ENCODE results near the gene HOMER3. TPM values are rescaled to one million over a fixed set of nuclear protein-coding genes. Genes with fewer than 3 reads are reported as not detected.

The HOMER3 gene
- polyA plus RNA-seq, 1 donor from 2014 or later, result 83.6 TPM

DNA sequence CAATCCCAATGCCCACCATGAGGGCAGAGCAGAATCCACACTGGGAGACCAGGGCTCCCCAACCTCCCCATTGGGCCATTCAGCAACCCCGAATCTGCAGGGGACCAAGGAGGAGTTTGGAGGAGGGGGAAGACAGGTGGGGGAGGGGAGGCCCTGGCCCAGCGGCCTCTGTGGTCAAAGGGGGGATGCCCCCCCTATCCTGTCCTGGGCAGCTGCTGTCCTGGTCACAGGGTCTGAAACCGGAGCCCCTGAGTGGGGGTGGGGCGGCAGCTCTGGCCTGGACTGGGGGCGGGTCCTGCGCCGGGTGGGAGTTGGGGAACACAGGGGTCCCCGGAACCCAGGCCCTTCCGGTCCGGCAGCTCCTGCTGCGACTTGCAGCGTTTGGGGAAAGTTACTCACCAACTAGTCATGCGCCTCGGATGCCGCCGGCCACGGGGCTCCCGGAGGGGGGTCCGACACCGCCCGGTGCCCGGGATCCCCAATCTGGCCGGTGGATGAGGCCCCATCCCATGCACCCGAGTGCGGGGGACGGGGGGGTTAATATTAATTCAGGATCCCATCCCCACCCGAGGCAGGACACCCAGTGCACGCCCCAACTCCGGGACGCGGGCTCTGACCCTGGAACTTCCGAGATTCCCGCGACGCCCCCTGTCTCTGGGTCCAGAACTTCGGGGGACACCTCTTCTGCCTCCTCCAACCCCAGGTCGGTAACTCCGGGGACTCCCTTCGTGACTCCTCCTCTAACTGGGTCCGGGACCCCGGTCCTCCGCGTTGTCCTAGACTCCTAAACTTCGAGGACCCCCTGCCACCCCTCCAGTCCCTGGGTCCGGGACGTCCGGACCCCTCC is 872 bp downstream of the HOMER3 start (continued):
- TF ChIP-seq SMC3 (conservative IDR thresholded peaks at IDR 0.05; ENCODE audit: poor library complexity) (no peak), POLR2AphosphoS5 (IDR thresholded peaks at IDR 0.05) (no peak), RAD21 (conservative IDR thresholded peaks at IDR 0.05) (no peak)

DNA sequence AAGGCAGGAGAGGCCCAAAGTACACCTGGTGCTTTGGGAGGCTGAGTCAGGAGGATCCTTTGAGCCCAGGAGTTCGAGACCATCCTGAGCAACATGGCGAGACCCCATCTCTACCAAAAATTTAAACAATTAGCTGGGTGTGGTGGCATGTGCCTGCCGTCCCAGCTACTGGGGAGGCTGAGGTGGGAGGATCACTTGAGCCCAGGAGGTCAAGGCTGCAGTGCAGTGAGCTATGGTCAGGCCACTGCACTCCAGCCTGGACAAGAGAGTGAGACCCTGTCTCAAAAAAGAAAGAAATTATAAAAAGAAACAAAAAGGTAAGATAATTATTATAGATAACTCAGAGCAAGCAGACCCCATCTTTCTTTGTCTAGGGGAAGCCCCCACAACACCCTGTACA is 1.9 kb downstream of the HOMER3 start:
- Histone ChIP-seq H3K9ac (ENCODE audit: low read length) (no peak overlapping the region), H3K9me2 (ENCODE audit: insufficient read depth, low read length) (no peaks in the 10 kb centered on the region)

DNA sequence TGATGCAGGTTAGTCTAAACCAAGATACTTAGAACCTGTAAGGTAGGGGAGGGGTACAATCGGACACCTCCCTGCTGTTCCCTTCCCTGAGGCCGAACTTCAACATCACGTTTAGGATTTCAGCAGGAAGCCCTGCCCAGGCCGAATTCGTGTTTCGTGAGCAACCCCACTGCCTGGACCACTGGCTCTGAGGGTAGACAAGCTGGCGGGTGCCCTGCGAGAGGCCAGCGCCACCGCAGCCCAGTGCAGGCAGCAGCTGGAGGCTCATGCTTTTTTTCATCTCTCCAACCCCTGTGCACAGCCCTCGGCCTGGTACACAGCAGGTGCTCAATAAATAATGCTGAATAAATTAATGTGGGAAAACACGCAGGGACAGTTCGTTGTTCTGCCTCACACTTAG is 7.7 kb downstream of the HOMER3 start:
- H3K9me3 ChIP-seq (ENCODE audit: low read length), result no peaks in the 10 kb centered on the region
- H3K4me2 ChIP-seq (ENCODE audit: low read length), result no peak overlapping the region
- no peaks in the 10 kb centered on the region for H3F3A ChIP-seq (ENCODE audit: insufficient read depth, low read length, poor library complexity, severe bottlenecking)
- H2AFZ ChIP-seq (ENCODE audit: low read depth, low read length), result no peak overlapping the region
- no peaks in the 10 kb centered on the region for H3K36me3 ChIP-seq (ENCODE audit: insufficient read depth, low read length)
- no peaks in the 10 kb centered on the region for H3K27me3 ChIP-seq (ENCODE audit: insufficient read depth, low read depth, low read length)
- no peak overlapping the region for H3K9ac ChIP-seq (ENCODE audit: low read length)
- no peaks in the 10 kb centered on the region for H3K79me2 ChIP-seq (replicated peaks; ENCODE audit: insufficient read depth, low read length)
- no peak overlapping the region for H3K27ac ChIP-seq (ENCODE audit: low read length)
- H3K4me3 ChIP-seq (ENCODE audit: low read length), result no peak overlapping the region
- no peaks in the 10 kb centered on the region for H4K20me1 ChIP-seq (ENCODE audit: insufficient read depth)
- no peaks in the 10 kb centered on the region for H3K9me2 ChIP-seq (ENCODE audit: insufficient read depth, low read length)
- TF ChIP-seq, protein P1, sequence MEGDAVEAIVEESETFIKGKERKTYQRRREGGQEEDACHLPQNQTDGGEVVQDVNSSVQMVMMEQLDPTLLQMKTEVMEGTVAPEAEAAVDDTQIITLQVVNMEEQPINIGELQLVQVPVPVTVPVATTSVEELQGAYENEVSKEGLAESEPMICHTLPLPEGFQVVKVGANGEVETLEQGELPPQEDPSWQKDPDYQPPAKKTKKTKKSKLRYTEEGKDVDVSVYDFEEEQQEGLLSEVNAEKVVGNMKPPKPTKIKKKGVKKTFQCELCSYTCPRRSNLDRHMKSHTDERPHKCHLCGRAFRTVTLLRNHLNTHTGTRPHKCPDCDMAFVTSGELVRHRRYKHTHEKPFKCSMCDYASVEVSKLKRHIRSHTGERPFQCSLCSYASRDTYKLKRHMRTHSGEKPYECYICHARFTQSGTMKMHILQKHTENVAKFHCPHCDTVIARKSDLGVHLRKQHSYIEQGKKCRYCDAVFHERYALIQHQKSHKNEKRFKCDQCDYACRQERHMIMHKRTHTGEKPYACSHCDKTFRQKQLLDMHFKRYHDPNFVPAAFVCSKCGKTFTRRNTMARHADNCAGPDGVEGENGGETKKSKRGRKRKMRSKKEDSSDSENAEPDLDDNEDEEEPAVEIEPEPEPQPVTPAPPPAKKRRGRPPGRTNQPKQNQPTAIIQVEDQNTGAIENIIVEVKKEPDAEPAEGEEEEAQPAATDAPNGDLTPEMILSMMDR (IDR thresholded peaks at IDR 0.05; ENCODE audit: poor library complexity, severe bottlenecking), result no peak
- no peak for TF ChIP-seq MXI1 (conservative IDR thresholded peaks at IDR 0.05; ENCODE audit: poor library complexity, severe bottlenecking)
- no peak for TF ChIP-seq POLR2AphosphoS5 (IDR thresholded peaks at IDR 0.05)
- no peak for TF ChIP-seq TAF1 (IDR thresholded peaks at IDR 0.05; ENCODE audit: low read depth)
- no peak for TF ChIP-seq RAD21 (conservative IDR thresholded peaks at IDR 0.05)
- TF ChIP-seq SMC3 (conservative IDR thresholded peaks at IDR 0.05; ENCODE audit: poor library complexity), result no peak
- TF ChIP-seq, protein P2, sequence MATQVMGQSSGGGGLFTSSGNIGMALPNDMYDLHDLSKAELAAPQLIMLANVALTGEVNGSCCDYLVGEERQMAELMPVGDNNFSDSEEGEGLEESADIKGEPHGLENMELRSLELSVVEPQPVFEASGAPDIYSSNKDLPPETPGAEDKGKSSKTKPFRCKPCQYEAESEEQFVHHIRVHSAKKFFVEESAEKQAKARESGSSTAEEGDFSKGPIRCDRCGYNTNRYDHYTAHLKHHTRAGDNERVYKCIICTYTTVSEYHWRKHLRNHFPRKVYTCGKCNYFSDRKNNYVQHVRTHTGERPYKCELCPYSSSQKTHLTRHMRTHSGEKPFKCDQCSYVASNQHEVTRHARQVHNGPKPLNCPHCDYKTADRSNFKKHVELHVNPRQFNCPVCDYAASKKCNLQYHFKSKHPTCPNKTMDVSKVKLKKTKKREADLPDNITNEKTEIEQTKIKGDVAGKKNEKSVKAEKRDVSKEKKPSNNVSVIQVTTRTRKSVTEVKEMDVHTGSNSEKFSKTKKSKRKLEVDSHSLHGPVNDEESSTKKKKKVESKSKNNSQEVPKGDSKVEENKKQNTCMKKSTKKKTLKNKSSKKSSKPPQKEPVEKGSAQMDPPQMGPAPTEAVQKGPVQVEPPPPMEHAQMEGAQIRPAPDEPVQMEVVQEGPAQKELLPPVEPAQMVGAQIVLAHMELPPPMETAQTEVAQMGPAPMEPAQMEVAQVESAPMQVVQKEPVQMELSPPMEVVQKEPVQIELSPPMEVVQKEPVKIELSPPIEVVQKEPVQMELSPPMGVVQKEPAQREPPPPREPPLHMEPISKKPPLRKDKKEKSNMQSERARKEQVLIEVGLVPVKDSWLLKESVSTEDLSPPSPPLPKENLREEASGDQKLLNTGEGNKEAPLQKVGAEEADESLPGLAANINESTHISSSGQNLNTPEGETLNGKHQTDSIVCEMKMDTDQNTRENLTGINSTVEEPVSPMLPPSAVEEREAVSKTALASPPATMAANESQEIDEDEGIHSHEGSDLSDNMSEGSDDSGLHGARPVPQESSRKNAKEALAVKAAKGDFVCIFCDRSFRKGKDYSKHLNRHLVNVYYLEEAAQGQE (IDR thresholded peaks at IDR 0.05; ENCODE audit: borderline replicate concordance), result no peak

More for the DNA sequence above, 1.9 kb downstream of the HOMER3 start:
- Histone ChIP-seq H3K4me3 (ENCODE audit: low read length) (peak overlapping the region; percentile 84), H4K20me1 (ENCODE audit: insufficient read depth) (no peaks in the 10 kb centered on the region), H3K27me3 (ENCODE audit: insufficient read depth, low read depth, low read length) (no peaks in the 10 kb centered on the region), H3K27ac (ENCODE audit: low read length) (no peak overlapping the region), H3K36me3 (ENCODE audit: insufficient read depth, low read length) (no peaks in the 10 kb centered on the region), H3K9me3 (ENCODE audit: low read length) (no peaks in the 10 kb centered on the region), H3F3A (ENCODE audit: insufficient read depth, low read length, poor library complexity, severe bottlenecking) (no peaks in the 10 kb centered on the region), H2AFZ (ENCODE audit: low read depth, low read length) (no peak overlapping the region), H3K79me2 (replicated peaks; ENCODE audit: insufficient read depth, low read length) (peaks cover 3% of the 10 kb centered on the region), H3K4me2 (ENCODE audit: low read length) (no peak overlapping the region)
- no peak for TF ChIP-seq RAD21 (conservative IDR thresholded peaks at IDR 0.05)
- TF ChIP-seq TAF1 (IDR thresholded peaks at IDR 0.05; ENCODE audit: low read depth), result no peak
- TF ChIP-seq POLR2AphosphoS5 (IDR thresholded peaks at IDR 0.05), result no peak
- no peak for TF ChIP-seq SMC3 (conservative IDR thresholded peaks at IDR 0.05; ENCODE audit: poor library complexity)
- no peak for TF ChIP-seq EP300 (conservative IDR thresholded peaks at IDR 0.05; ENCODE audit: poor library complexity, severe bottlenecking)
- TF ChIP-seq EZH2 (IDR thresholded peaks at IDR 0.05; ENCODE audit: borderline replicate concordance, insufficient read depth, low read length, poor library complexity, severe bottlenecking), result no peak
- TF ChIP-seq, protein P1 (IDR thresholded peaks at IDR 0.05; ENCODE audit: poor library complexity, severe bottlenecking), result no peak
- TF ChIP-seq, protein P2 (IDR thresholded peaks at IDR 0.05; ENCODE audit: borderline replicate concordance), result no peak
- TF ChIP-seq MXI1 (conservative IDR thresholded peaks at IDR 0.05; ENCODE audit: poor library complexity, severe bottlenecking), result no peak
